ENCODE measurements around the gene LSS. TPM values are rescaled to one million over a fixed set of nuclear protein-coding genes. Genes with fewer than 3 reads are reported as not detected.
"Not testable (repeated sequence)": the region's sequence is repeated elsewhere in the genome, so short reads cannot be mapped to it uniquely, and the experiment has no call there.

The LSS gene
- total and polyA plus RNA-seq, 10 of the 15 experiments (the other 5 are each of a cell fraction or from before 2014, with no cell fraction given) = 2.9 to 82.4 (median 27.5) TPM

GRCh38 chr21:46223661-46224060 lies 4.9 kb downstream of the LSS start:
- H4K20me1 ChIP-seq (ENCODE audit: control insufficient read depth, insufficient read depth); intact Hi-C loops (cut with micrococcal nuclease; ENCODE audit: unreplicated experiment); FAIRE-seq; H3K9ac ChIP-seq (ENCODE audit: control insufficient read depth, insufficient read depth, low read length); SMC1A ChIA-PET (ENCODE audit: uncharacterized antibody, unreplicated experiment); H3K27me3 ChIP-seq (replicated peaks in 1 of 2; ENCODE audit: control insufficient read depth in 2 of 2, insufficient read depth in 2 of 2, low read length in 1 of 2); H3K4me1 ChIP-seq (ENCODE audit: control insufficient read depth, insufficient read depth, low read length); in situ Hi-C loops (cut with MboI); RAD21 ChIA-PET (ENCODE audit: unreplicated experiment); H3K36me3 ChIP-seq (ENCODE audit: control insufficient read depth in 2 of 2, insufficient read depth in 2 of 2, low read length in 1 of 2); H3K4me3 ChIP-seq; BruUV-seq (replicated peaks); CTCF ChIA-PET; H3K9me3 ChIP-seq (replicated peaks; ENCODE audit: control insufficient read depth, insufficient read depth, low read length); DNase-seq (ENCODE audit: low read depth, low spot score); POLR2A ChIA-PET; H3K27ac ChIP-seq (ENCODE audit: control insufficient read depth, insufficient read depth); ATAC-seq; H2AFZ ChIP-seq (ENCODE audit: control insufficient read depth, low read depth, low read length); H3K4me2 ChIP-seq (ENCODE audit: control insufficient read depth, insufficient read depth): not testable (repeated sequence)
- peaks cover 36% of the 10 kb centered on the region for H3K79me2 ChIP-seq (ENCODE audit: control insufficient read depth, insufficient read depth, low read length)
- WGBS (ENCODE audit: insufficient coverage, insufficient replicate concordance, low lambda C conversion rate, missing lambda C conversion rate) = 97% methylated on average over 18 of the region's 18 CpGs

GRCh38 chr21:46223217-46223616 lies 5.4 kb downstream of the LSS start:
- 85% methylated on average over 7 of the region's 7 CpGs for WGBS (ENCODE audit: insufficient coverage, insufficient replicate concordance, low lambda C conversion rate, missing lambda C conversion rate)
- no peak overlapping the region for H3K4me2 ChIP-seq (ENCODE audit: control insufficient read depth, insufficient read depth)

More at GRCh38 chr21:46223217-46223616, 5.4 kb downstream of the LSS start:
- peaks cover 5% of the 10 kb centered on the region; the same call in 1 of the 2 replicates for H3K4me1 ChIP-seq (ENCODE audit: control insufficient read depth, insufficient read depth, low read length)
- DNase-seq (ENCODE audit: low read depth, low spot score) (no peak), ATAC-seq (no peak), FAIRE-seq (no peak)
- ChIA-PET RAD21 (ENCODE audit: unreplicated experiment) (no interaction called here), CTCF (no interaction called here), POLR2A (no interaction called here), SMC1A (ENCODE audit: uncharacterized antibody, unreplicated experiment) (no interaction called here)
- H3K79me2 ChIP-seq (ENCODE audit: control insufficient read depth, insufficient read depth, low read length) = peaks cover 33% of the 10 kb centered on the region
- H3K27ac ChIP-seq (ENCODE audit: control insufficient read depth, insufficient read depth) = no peak overlapping the region
- no peaks in the 10 kb centered on the region for H4K20me1 ChIP-seq (ENCODE audit: control insufficient read depth, insufficient read depth)
- intact Hi-C loops (cut with micrococcal nuclease; ENCODE audit: unreplicated experiment) (no loop called here), in situ Hi-C loops (cut with MboI) (no loop called here)
- peaks cover 5 to 8% of the 10 kb centered on the region in 2 experiments; a peak in 3 of 4 replicates for H3K36me3 ChIP-seq (ENCODE audit: control insufficient read depth in 2 of 2, insufficient read depth in 2 of 2, low read length in 1 of 2)
- no TSS peak for BruUV-seq (replicated peaks)
- no peak overlapping the region for H2AFZ ChIP-seq (ENCODE audit: control insufficient read depth, low read depth, low read length)
- no peak overlapping the region for H3K4me3 ChIP-seq
- H3K27me3 ChIP-seq (replicated peaks in 1 of 2; ENCODE audit: control insufficient read depth in 2 of 2, insufficient read depth in 2 of 2, low read length in 1 of 2) = no peaks in the 10 kb centered on the region
- H3K9ac ChIP-seq (ENCODE audit: control insufficient read depth, insufficient read depth, low read length) = no peak overlapping the region
- no peaks in the 10 kb centered on the region for H3K9me3 ChIP-seq (replicated peaks; ENCODE audit: control insufficient read depth, insufficient read depth, low read length)
- TF ChIP-seq RAD51 (IDR thresholded peaks at IDR 0.05) (no peak), RBBP5 (conservative IDR thresholded peaks at IDR 0.05) (no peak), ZBED1 (IDR thresholded peaks at IDR 0.05; ENCODE audit: borderline replicate concordance) (no peak), FOS (IDR thresholded peaks at IDR 0.05; ENCODE audit: borderline replicate concordance, extremely low read depth, insufficient read length) (no peak), PRDM15 (CRISPR knock-in tag; IDR thresholded peaks at IDR 0.05) (no peak), CBX5 (IDR thresholded peaks at IDR 0.05; ENCODE audit: low read depth) (no peak)

All from GM12878 (cell line).